ENCODE results near the gene LONRF3.

The LONRF3 gene

DNA sequence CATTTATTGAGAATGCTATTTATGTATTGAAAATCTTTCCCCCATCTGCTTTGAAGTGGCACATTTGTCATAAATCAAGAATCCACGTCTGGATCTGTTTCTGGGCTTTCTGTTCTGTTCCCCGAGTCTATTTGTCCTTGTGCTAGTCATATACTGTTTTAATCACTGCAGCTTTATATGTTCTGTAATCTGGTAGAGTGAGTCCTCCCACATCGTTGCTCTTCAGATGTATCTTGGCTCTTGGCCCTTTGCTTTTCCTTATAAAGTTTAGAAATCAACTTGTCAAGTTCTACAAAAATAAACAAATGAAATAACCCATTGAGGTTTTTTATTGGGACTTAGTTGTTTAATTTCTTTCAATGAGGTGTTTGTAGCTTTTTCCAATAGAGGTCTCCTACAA lies 29.0 kb downstream of the LONRF3 start:
- ChIA-PET POLR2A (no interaction called here), CTCF (interaction anchor here (1.2 to 3.1 kb wide), 3 partner anchors 11 to 64 kb away, joined by 4 to 42 read pairs (median 10); no protein-coding TSS in a partner anchor)
- Histone ChIP-seq H3K36me3 (ENCODE audit: control insufficient read depth in 2 of 2, insufficient read depth in 1 of 2, low read length in 2 of 2) (peaks cover 0 to 4% of the 10 kb centered on the region in 2 experiments; a peak in 1 of 3 replicates), H3K4me1 (ENCODE audit: control insufficient read depth, insufficient read depth, low read length) (0 out of 2 replicates have a peak, but pooled peaks cover 3% of the 10 kb centered on the region), H3K4me3 (ENCODE audit: low read depth, low read length) (no peak overlapping the region), H3K9me3 (ENCODE audit: control insufficient read depth, insufficient read depth, low read depth, low read length) (no peaks in the 10 kb centered on the region), H3K27ac (ENCODE audit: extremely low read depth, low read depth, low read length) (no peak overlapping the region)
- TF ChIP-seq, protein P1, sequence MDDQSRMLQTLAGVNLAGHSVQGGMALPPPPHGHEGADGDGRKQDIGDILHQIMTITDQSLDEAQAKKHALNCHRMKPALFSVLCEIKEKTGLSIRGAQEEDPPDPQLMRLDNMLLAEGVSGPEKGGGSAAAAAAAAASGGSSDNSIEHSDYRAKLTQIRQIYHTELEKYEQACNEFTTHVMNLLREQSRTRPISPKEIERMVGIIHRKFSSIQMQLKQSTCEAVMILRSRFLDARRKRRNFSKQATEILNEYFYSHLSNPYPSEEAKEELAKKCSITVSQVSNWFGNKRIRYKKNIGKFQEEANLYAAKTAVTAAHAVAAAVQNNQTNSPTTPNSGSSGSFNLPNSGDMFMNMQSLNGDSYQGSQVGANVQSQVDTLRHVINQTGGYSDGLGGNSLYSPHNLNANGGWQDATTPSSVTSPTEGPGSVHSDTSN (CRISPR knock-in tag; IDR thresholded peaks at IDR 0.05), result no peak
- TF ChIP-seq FEZF1 (tag by site-specific recombination; IDR thresholded peaks at IDR 0.05), result peak; percentile 34; the same call in 1 of the 2 replicates
- TF ChIP-seq, protein P2, sequence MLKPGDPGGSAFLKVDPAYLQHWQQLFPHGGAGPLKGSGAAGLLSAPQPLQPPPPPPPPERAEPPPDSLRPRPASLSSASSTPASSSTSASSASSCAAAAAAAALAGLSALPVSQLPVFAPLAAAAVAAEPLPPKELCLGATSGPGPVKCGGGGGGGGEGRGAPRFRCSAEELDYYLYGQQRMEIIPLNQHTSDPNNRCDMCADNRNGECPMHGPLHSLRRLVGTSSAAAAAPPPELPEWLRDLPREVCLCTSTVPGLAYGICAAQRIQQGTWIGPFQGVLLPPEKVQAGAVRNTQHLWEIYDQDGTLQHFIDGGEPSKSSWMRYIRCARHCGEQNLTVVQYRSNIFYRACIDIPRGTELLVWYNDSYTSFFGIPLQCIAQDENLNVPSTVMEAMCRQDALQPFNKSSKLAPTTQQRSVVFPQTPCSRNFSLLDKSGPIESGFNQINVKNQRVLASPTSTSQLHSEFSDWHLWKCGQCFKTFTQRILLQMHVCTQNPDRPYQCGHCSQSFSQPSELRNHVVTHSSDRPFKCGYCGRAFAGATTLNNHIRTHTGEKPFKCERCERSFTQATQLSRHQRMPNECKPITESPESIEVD (tag by site-specific recombination; IDR thresholded peaks at IDR 0.05), result peak; percentile 72; the same call in 1 of the 2 replicates

DNA sequence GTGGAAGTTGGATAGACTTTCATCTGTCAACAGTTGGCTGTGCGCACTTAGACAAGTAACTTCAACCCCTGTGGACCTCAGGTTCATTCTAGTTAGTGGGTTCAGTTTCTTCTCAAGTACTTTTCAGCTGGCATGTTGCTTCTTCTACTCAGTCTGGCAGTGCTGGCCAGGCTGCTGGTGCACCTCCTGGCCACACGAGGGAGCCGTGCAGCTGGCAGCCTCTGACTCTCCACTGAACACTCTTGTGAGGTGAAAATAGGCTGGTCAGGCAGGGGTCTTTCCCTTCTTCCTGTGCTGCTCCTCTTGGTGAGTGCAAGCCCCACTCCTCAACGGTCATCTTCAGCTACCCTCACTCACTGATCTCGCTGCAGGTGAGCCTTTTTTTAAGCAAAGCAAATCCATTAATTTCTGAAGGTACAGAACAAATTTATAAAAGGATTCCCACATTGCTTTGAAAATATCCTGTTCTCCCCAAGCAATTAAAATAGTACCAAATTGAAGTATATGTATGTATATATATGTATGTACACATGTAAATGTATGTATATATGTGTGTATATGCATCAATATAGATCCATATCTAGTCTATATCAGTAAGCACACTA lies 30.6 kb downstream of the LONRF3 start:
- H3K4me3 ChIP-seq (ENCODE audit: low read depth, low read length), result peak overlapping the region; percentile 9; the same call in 1 of the 2 replicates
- H3K27ac ChIP-seq (ENCODE audit: extremely low read depth, low read depth, low read length), result no peak overlapping the region
- TF ChIP-seq ZNF654 (tag by site-specific recombination; IDR thresholded peaks at IDR 0.05; ENCODE audit: low read depth) (peak; percentile 35), ZFP41 (tag by site-specific recombination; IDR thresholded peaks at IDR 0.05; ENCODE audit: borderline replicate concordance) (no peak), ZNF2 (tag by site-specific recombination; IDR thresholded peaks at IDR 0.05) (0 out of 2 replicates have a peak, but pooled peaks have one; percentile 27), TRIM28 (IDR thresholded peaks at IDR 0.05; ENCODE audit: borderline replicate concordance, low read length) (0 out of 2 replicates have a peak, but pooled peaks have one; percentile 33)
- TF ChIP-seq, protein P3, sequence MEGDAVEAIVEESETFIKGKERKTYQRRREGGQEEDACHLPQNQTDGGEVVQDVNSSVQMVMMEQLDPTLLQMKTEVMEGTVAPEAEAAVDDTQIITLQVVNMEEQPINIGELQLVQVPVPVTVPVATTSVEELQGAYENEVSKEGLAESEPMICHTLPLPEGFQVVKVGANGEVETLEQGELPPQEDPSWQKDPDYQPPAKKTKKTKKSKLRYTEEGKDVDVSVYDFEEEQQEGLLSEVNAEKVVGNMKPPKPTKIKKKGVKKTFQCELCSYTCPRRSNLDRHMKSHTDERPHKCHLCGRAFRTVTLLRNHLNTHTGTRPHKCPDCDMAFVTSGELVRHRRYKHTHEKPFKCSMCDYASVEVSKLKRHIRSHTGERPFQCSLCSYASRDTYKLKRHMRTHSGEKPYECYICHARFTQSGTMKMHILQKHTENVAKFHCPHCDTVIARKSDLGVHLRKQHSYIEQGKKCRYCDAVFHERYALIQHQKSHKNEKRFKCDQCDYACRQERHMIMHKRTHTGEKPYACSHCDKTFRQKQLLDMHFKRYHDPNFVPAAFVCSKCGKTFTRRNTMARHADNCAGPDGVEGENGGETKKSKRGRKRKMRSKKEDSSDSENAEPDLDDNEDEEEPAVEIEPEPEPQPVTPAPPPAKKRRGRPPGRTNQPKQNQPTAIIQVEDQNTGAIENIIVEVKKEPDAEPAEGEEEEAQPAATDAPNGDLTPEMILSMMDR (tag by site-specific recombination; IDR thresholded peaks at IDR 0.05), result peak; percentile 70
- TF ChIP-seq, protein P4, sequence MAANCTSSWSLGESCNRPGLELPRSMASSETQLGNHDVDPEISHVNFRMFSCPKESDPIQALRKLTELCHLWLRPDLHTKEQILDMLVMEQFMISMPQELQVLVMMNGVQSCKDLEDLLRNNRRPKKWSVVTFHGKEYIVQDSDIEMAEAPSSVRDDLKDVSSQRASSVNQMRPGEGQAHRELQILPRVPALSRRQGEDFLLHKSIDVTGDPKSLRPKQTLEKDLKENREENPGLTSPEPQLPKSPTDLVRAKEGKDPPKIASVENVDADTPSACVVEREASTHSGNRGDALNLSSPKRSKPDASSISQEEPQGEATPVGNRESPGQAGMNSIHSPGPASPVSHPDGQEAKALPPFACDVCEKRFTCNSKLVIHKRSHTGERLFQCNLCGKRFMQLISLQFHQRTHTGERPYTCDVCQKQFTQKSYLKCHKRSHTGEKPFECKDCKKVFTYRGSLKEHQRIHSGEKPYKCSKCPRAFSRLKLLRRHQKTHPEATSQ (tag by site-specific recombination; IDR thresholded peaks at IDR 0.05), result no peak
- 0 out of 2 replicates have a peak, but pooled peaks cover 3% of the 10 kb centered on the region for H3K4me1 ChIP-seq (ENCODE audit: control insufficient read depth, insufficient read depth, low read length)
- CTCF ChIA-PET, result interaction anchor here (0.6 to 3.1 kb wide), 28 partner anchors 9 to 404 kb away, joined by 3 to 42 read pairs (median 6); no protein-coding TSS in a partner anchor
- peaks cover 0 to 16% of the 10 kb centered on the region in 2 experiments; a peak in 1 of 3 replicates for H3K36me3 ChIP-seq (ENCODE audit: control insufficient read depth in 2 of 2, insufficient read depth in 1 of 2, low read length in 2 of 2)
- POLR2A ChIA-PET, result interaction anchor here (0.7 kb wide), 1 partner anchor 1657 kb away, joined by 3 read pairs; no protein-coding TSS in a partner anchor
- no peaks in the 10 kb centered on the region for H3K9me3 ChIP-seq (ENCODE audit: control insufficient read depth, insufficient read depth, low read depth, low read length)

DNA sequence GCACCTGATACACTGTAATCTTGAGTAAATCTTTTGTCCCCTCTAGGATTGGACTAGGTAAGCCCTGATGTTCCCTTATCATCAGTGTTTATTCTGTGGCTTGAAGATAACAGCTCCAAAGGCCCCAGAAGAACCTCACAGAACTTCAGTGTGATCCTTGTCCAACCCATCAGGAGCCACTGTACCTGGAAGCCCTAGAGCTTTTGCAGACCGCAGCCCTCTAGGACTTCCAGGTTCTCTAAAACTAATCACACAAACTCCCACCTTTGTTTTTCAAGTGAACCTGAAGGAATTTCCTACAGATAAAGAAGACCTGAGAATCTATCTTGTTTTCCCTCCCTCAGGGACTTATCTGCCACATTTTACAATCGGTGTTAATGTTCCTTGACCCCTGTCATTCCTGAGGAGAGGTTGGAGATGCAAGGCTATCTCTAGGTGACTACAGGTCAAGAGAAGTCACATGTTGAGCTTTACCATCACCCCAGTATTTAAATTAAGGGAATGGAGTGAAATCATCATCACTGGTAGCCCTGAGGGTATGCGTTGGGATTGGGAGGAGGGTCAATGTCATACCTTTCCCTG lies 32.9 kb downstream of the LONRF3 start:
- ChIA-PET CTCF (interaction anchor here (0.8 to 2.2 kb wide), 4 partner anchors 10 to 158 kb away, joined by 3 to 9 read pairs (median 4); no protein-coding TSS in a partner anchor), POLR2A (no interaction called here)
- Histone ChIP-seq H3K27ac (ENCODE audit: extremely low read depth, low read depth, low read length) (no peak overlapping the region), H3K4me1 (ENCODE audit: control insufficient read depth, insufficient read depth, low read length) (0 out of 2 replicates have a peak, but pooled peaks cover 3% of the 10 kb centered on the region), H3K36me3 (ENCODE audit: control insufficient read depth in 2 of 2, insufficient read depth in 1 of 2, low read length in 2 of 2) (peaks cover 2 to 35% of the 10 kb centered on the region in 2 experiments; a peak in 2 of 3 replicates), H3K9me3 (ENCODE audit: control insufficient read depth, insufficient read depth, low read depth, low read length) (no peaks in the 10 kb centered on the region), H3K4me3 (ENCODE audit: low read depth, low read length) (no peak overlapping the region)
- TF ChIP-seq IKZF3 (tag by site-specific recombination; IDR thresholded peaks at IDR 0.05) (no peak), OSR2 (tag by site-specific recombination; IDR thresholded peaks at IDR 0.05) (no peak), GLI2 (tag by site-specific recombination; IDR thresholded peaks at IDR 0.05; ENCODE audit: borderline replicate concordance, low read depth) (no peak), ZNF391 (tag by site-specific recombination; IDR thresholded peaks at IDR 0.05; ENCODE audit: borderline replicate concordance, low read depth) (no peak), ZNF214 (tag by site-specific recombination; IDR thresholded peaks at IDR 0.05; ENCODE audit: borderline replicate concordance) (no peak), ZNF677 (tag by site-specific recombination; IDR thresholded peaks at IDR 0.05) (no peak)
- TF ChIP-seq, protein P5, sequence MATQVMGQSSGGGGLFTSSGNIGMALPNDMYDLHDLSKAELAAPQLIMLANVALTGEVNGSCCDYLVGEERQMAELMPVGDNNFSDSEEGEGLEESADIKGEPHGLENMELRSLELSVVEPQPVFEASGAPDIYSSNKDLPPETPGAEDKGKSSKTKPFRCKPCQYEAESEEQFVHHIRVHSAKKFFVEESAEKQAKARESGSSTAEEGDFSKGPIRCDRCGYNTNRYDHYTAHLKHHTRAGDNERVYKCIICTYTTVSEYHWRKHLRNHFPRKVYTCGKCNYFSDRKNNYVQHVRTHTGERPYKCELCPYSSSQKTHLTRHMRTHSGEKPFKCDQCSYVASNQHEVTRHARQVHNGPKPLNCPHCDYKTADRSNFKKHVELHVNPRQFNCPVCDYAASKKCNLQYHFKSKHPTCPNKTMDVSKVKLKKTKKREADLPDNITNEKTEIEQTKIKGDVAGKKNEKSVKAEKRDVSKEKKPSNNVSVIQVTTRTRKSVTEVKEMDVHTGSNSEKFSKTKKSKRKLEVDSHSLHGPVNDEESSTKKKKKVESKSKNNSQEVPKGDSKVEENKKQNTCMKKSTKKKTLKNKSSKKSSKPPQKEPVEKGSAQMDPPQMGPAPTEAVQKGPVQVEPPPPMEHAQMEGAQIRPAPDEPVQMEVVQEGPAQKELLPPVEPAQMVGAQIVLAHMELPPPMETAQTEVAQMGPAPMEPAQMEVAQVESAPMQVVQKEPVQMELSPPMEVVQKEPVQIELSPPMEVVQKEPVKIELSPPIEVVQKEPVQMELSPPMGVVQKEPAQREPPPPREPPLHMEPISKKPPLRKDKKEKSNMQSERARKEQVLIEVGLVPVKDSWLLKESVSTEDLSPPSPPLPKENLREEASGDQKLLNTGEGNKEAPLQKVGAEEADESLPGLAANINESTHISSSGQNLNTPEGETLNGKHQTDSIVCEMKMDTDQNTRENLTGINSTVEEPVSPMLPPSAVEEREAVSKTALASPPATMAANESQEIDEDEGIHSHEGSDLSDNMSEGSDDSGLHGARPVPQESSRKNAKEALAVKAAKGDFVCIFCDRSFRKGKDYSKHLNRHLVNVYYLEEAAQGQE (tag by site-specific recombination; IDR thresholded peaks at IDR 0.05), result no peak
- TF ChIP-seq, protein P1 (CRISPR knock-in tag; IDR thresholded peaks at IDR 0.05), result no peak

All from HEK293 (cell line).